HEK293T (cell line): Measurements from ENCODE around the gene CYS1.
A peak's percentile ranks its signal among the peaks of the same experiment; 100 is the strongest.

Source experiments
- CTCF ChIA-PET: fragments of 350-600 bp; formaldehyde crosslinking; extraction: SDS; loops from one replicate; lab custom pipeline; 2021; ENCODE audit warnings: antibody characterized with exemption, inconsistent platforms; lab: Yijun Ruan, JAX
- POLR2A ChIA-PET: fragments of 350-600 bp; formaldehyde crosslinking; extraction: SDS; loops from one replicate; lab custom pipeline; 2020; ENCODE audit warnings: antibody characterized with exemption, inconsistent platforms; lab: Yijun Ruan, JAX
- DNase-seq: peaks from one replicate; pipeline ENCODE4 v3.0.0; 2012; ENCODE audit warnings: mixed read lengths; ENCODE audit errors: extremely low spot score
- ARNT ChIP-seq: fragments of 450-650 bp; IDR thresholded peaks from 2 replicates; pipeline ENCODE4 v1.6.1; 2017; ENCODE audit warnings: mild to moderate bottlenecking
- BHLHE40 ChIP-seq: fragments of 450-650 bp; IDR thresholded peaks from 2 replicates; pipeline ENCODE4 v1.6.1; 2016; ENCODE audit warnings: mild to moderate bottlenecking, moderate library complexity, borderline replicate concordance
- CTBP1 ChIP-seq: fragments of 450-650 bp; IDR thresholded peaks from 2 replicates; pipeline ENCODE4 v1.6.1; 2016; ENCODE audit warnings: borderline replicate concordance
- ELF4 ChIP-seq: fragments of 450-650 bp; IDR thresholded peaks from 2 replicates; pipeline ENCODE4 v1.6.1; 2017; ENCODE audit warnings: antibody characterized with exemption
- FOXA1 ChIP-seq: fragments of 450-650 bp; IDR thresholded peaks from 2 replicates; pipeline ENCODE4 v1.6.1; 2016; ENCODE audit warnings: mild to moderate bottlenecking
- FOXK2 ChIP-seq: fragments of 450-650 bp; IDR thresholded peaks from 2 replicates; pipeline ENCODE4 v1.6.1; 2016; ENCODE audit warnings: mild to moderate bottlenecking
- FOXM1 ChIP-seq: fragments of 450-650 bp; IDR thresholded peaks from 2 replicates; pipeline ENCODE4 v1.6.1; 2017; ENCODE audit warnings: mild to moderate bottlenecking, borderline replicate concordance
- HDGF ChIP-seq: fragments of 450-650 bp; IDR thresholded peaks from 2 replicates; pipeline ENCODE4 v1.6.1; 2017; ENCODE audit warnings: antibody characterized with exemption, borderline replicate concordance
- L3MBTL2 ChIP-seq: fragments of 450-650 bp; conservative IDR thresholded peaks from 2 replicates; pipeline ENCODE4 v1.6.1; 2016; ENCODE audit warnings: mild to moderate bottlenecking
- LEF1 ChIP-seq: fragments of 450-650 bp; IDR thresholded peaks from 2 replicates; pipeline ENCODE4 v1.6.1; 2017; ENCODE audit warnings: mild to moderate bottlenecking, borderline replicate concordance
- NFRKB ChIP-seq: fragments of 450-650 bp; IDR thresholded peaks from 2 replicates; pipeline ENCODE4 v1.6.1; 2016; ENCODE audit warnings: mild to moderate bottlenecking, moderate library complexity
- PKNOX1 ChIP-seq: fragments of 450-650 bp; IDR thresholded peaks from 2 replicates; pipeline ENCODE4 v1.6.1; 2016
- SP1 ChIP-seq: fragments of 450-650 bp; IDR thresholded peaks from 2 replicates; pipeline ENCODE4 v1.6.1; 2017
- SUZ12 ChIP-seq: fragments of 450-650 bp; IDR thresholded peaks from 2 replicates; pipeline ENCODE4 v1.6.1; 2016; ENCODE audit warnings: mild to moderate bottlenecking
- TARDBP ChIP-seq: fragments of 450-650 bp; IDR thresholded peaks from 2 replicates; pipeline ENCODE4 v1.6.1; 2016
- ZNF384 ChIP-seq: fragments of 450-650 bp; IDR thresholded peaks from 2 replicates; pipeline ENCODE4 v1.6.1; 2016

CYS1 gene

DNA sequence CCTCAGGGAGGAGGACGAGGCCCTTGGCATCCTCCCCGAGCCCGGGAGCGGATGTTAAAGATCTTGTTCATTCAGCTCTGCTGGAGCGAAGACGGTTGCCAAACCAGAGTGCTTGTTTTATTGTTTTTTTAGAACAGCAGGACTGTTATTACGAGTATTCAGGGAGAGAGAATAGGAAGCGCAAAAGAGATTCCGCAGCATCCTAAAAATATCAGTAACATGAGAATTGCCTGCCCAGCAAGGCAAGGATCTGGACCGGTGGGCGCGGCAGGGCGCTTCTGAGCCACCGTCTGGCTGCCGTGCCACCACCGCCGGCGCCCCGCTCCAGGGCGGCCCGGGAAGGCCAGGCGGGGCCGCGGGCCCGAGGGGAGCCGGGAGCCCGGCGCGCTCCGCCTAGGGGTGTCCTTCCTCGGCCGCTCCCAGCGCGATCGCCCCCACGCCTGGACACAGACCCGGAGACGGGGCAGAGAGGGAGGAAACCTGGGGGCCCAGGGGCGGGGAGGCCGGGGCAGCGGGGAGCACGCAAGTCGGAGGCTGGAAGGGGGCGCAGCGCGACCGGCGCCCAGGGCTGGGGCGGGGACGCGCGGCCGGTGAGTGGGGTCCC, 843 bp downstream of the CYS1 start:
- ChIA-PET CTCF (interaction anchor here (0.5 to 1.0 kb wide), 5 partner anchors 16 to 669 kb away, joined by 3 to 8 read pairs (median 3); no protein-coding TSS in a partner anchor), POLR2A (interaction anchor here (1.0 kb wide), 1 partner anchor 45 kb away, joined by 3 read pairs; no protein-coding TSS in a partner anchor)
- no peak for TF ChIP-seq ARNT
- no peak for TF ChIP-seq PKNOX1
- no peak for TF ChIP-seq L3MBTL2
- TF ChIP-seq ELF4, result no peak
- peak; percentile 38 for DNase-seq

- DNase-seq, result no peak
- CTCF ChIA-PET, result interaction anchor here (0.5 to 0.9 kb wide), 4 partner anchors 12 to 356 kb away, joined by 3 to 4 read pairs (median 3); no protein-coding TSS in a partner anchor
- POLR2A ChIA-PET, result interaction anchor here (1.0 kb wide), 1 partner anchor 46 kb away, joined by 3 read pairs; no protein-coding TSS in a partner anchor
- TF ChIP-seq PKNOX1 (no peak), BHLHE40 (no peak), L3MBTL2 (no peak), SUZ12 (no peak), FOXK2 (no peak), LEF1 (no peak), ZNF384 (no peak), FOXM1 (no peak), NFRKB (no peak), ARNT (no peak), TARDBP (no peak), ELF4 (no peak), FOXA1 (no peak), SP1 (no peak), HDGF (no peak)
These were observed 1.4 kb downstream of the CYS1 start for GRCh38 chr2:10078704-10079265.

- ChIA-PET POLR2A (no interaction called here), CTCF (interaction anchor here (0.9 kb wide), 1 partner anchor 25 kb away, joined by 4 read pairs; no protein-coding TSS in a partner anchor)
- TF ChIP-seq ELF4 (no peak), FOXK2 (no peak), NFRKB (no peak), CTBP1 (no peak), TARDBP (no peak), BHLHE40 (no peak), LEF1 (no peak)
- no peak for DNase-seq
These were observed 2.2 kb downstream of the CYS1 start for GRCh38 chr2:10078001-10078400.

DNA sequence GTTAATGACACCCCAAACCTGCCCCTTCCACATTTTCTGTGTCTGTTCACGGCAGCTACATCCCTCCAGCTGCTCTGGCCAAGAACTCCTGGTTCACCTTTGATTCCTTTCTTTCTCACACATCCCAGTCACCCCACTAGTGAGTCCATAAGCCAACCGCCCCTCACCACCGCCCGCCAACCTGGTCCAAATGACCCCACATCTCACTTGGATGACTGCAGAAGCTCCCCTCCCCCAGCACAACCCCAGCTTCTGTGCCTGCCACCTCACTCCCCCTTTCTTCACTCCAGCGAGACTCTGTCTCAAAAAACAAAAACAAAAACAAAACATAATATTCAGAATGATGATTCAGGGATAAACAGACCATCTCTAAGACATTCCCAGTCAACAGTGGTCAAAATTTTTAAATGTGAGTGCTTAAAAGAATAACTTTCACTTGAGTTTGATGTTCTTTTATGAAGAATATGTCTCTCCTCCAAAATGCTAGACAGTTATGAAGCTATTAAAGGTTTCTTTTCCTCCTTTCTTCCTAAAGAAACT, 3.2 kb downstream of the CYS1 start:
- DNase-seq, result no peak
- TF ChIP-seq NFRKB, result no peak
- no peak for TF ChIP-seq FOXA1
- TF ChIP-seq CTBP1, result no peak
- TF ChIP-seq PKNOX1, result no peak
- no peak for TF ChIP-seq FOXK2
- TF ChIP-seq L3MBTL2, result no peak
- TF ChIP-seq SUZ12, result no peak
- TF ChIP-seq SP1, result no peak
- TF ChIP-seq BHLHE40, result no peak
- TF ChIP-seq LEF1, result no peak
- TF ChIP-seq TARDBP, result no peak
- TF ChIP-seq HDGF, result no peak
- no peak for TF ChIP-seq ELF4
- no peak for TF ChIP-seq FOXM1
- no peak for TF ChIP-seq ARNT
- ChIA-PET POLR2A (no interaction called here), CTCF (interaction anchor here (1.3 to 2.7 kb wide), 2 partner anchors 20 to 358 kb away, joined by 3 to 8 read pairs; no protein-coding TSS in a partner anchor)

DNA sequence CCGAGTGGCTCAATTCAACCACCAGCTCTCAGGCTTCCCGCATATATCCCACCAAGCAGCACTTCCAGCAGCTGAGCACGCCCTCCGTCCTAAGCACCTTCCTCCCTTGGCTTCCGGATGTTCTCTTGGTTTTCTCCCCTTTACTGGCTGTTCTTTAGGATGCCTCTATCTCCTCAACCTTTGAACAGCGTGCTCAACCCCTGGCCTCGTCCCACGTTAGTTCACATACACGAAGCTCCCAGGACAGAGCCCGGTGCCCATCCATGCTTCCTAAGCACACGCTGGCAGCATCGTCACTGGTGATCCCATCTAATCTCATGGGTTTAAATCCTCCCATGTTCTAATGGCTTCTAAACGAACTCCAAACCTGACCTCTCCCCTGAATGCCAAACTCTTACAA, 3.7 kb downstream of the CYS1 start:
- ChIA-PET POLR2A (no interaction called here), CTCF (interaction anchor here (1.3 to 2.7 kb wide), 2 partner anchors 20 to 358 kb away, joined by 3 to 8 read pairs; no protein-coding TSS in a partner anchor)
- no peak for DNase-seq
- TF ChIP-seq NFRKB (no peak), FOXA1 (no peak), CTBP1 (no peak), SP1 (no peak), FOXM1 (no peak), PKNOX1 (no peak), ELF4 (no peak), ARNT (no peak), SUZ12 (no peak), HDGF (no peak), BHLHE40 (no peak), L3MBTL2 (no peak), LEF1 (no peak), FOXK2 (no peak), TARDBP (no peak), ZNF384 (no peak)
